Keratinocyte (primary cell): ENCODE results near the gene LRBA. TPM values are rescaled to one million over a fixed set of nuclear protein-coding genes. Genes with fewer than 3 reads are reported as not detected.
"Not testable (repeated sequence)": the region's sequence is repeated elsewhere in the genome, so short reads cannot be mapped to it uniquely, and the experiment has no call there.

Source experiments
- DNase-seq: peaks from one replicate; pipeline ENCODE4 v3.0.0-alpha.2; 2011; ENCODE audit warnings: low read depth, missing footprints, low spot score
- FAIRE-seq: peaks from 2 replicates; lab custom pipeline; 2011; peaks lifted over from hg19 to GRCh38; lab: Jason Lieb, UNC
- H2AFZ ChIP-seq: 2 replicates; pipeline ENCODE4 v1.6.0; 2012; ENCODE audit warnings: low read length, control low read depth, inconsistent platforms; ENCODE audit not compliant: control insufficient read depth
- H3K27ac ChIP-seq: 2 replicates; pipeline ENCODE4 v1.5.1; 2011; ENCODE audit warnings: low read length; ENCODE audit not compliant: control insufficient read depth, insufficient read depth
- H3K27me3 ChIP-seq: 3 replicates; pipeline ENCODE4 v1.6.0; 2011; ENCODE audit warnings: low read length; ENCODE audit not compliant: control insufficient read depth, insufficient read depth; ENCODE audit errors: extremely low read depth
- H3K36me3 ChIP-seq, 2 experiments: 2 replicates in 1 of 2; 3 replicates in 1 of 2; pipeline ENCODE4 v1.5.1; 2011; ENCODE audit warnings: low read length in 2 of 2, mild to moderate bottlenecking in 1 of 2; ENCODE audit not compliant: control insufficient read depth in 2 of 2, insufficient read depth in 2 of 2; ENCODE audit errors: extremely low read depth in 1 of 2
- H3K4me1 ChIP-seq: 3 replicates; pipeline ENCODE4 v1.5.1; 2011; ENCODE audit warnings: low read length; ENCODE audit not compliant: control insufficient read depth, insufficient read depth; ENCODE audit errors: extremely low read depth
- H3K4me2 ChIP-seq: 3 replicates; pipeline ENCODE4 v1.6.0; 2011; ENCODE audit warnings: low read depth, low read length; ENCODE audit not compliant: control insufficient read depth, insufficient read depth; ENCODE audit errors: extremely low read depth
- H3K4me3 ChIP-seq, 3 experiments: fragments of 200-600 bp in 1 of 3; sonication (generic) in 1 of 3; 2 replicates in 2 of 3; 3 replicates in 1 of 3; pipeline ENCODE4 v1.5.1; 2011 to 2016; ENCODE audit warnings: low read length in 3 of 3, mild to moderate bottlenecking in 3 of 3, control low read depth in 2 of 3, inconsistent platforms in 1 of 3, low read depth in 1 of 3, mixed read lengths in 1 of 3, mixed run types in 1 of 3, moderate library complexity in 1 of 3; ENCODE audit not compliant: control insufficient read depth in 2 of 3, insufficient read depth in 2 of 3; ENCODE audit errors: extremely low read depth in 1 of 3
- H3K79me2 ChIP-seq: 2 replicates; pipeline ENCODE4 v1.6.0; 2012; ENCODE audit warnings: low read length; ENCODE audit not compliant: control insufficient read depth, insufficient read depth
- H3K9ac ChIP-seq: 3 replicates; pipeline ENCODE4 v1.6.0; 2011; ENCODE audit warnings: low read length; ENCODE audit not compliant: control insufficient read depth, insufficient read depth; ENCODE audit errors: extremely low read depth
- H3K9me1 ChIP-seq: 3 replicates; pipeline ENCODE4 v1.6.0; 2011; ENCODE audit warnings: low read length; ENCODE audit not compliant: control insufficient read depth, insufficient read depth; ENCODE audit errors: extremely low read depth
- H3K9me3 ChIP-seq: 2 replicates; pipeline ENCODE4 v1.5.1; 2012; ENCODE audit warnings: low read depth, low read length; ENCODE audit not compliant: control insufficient read depth
- H4K20me1 ChIP-seq: 3 replicates; pipeline ENCODE4 v1.6.0; 2011; ENCODE audit warnings: low read length; ENCODE audit not compliant: control insufficient read depth, insufficient read depth; ENCODE audit errors: extremely low read depth
- EZH2 ChIP-seq: IDR thresholded peaks from one replicate; pipeline ENCODE4 v1.6.1; 2012; ENCODE audit warnings: inconsistent platforms, mild to moderate bottlenecking, low read length, moderate library complexity
- dilution Hi-C: fragments of 300-500 bp; cut with MboI; formaldehyde crosslinking; loops from one replicate; pipeline ENCODE4 v1.7.0; 2020; ENCODE audit warnings: low sequenced_read_pairs; ENCODE audit not compliant: extremely low pct_ligation_motif_present
- polyA plus RNA-seq, 5 experiments: library from polyadenylated mRNA; depleted of rRNA in 3 of 5; stranded (reverse) in 3 of 5; stranded (forward) in 1 of 5; unstranded in 1 of 5; fragments of >200 nt; gene quantifications; 1 replicate in 1 of 5; 2 replicates in 3 of 5; 3 replicates in 1 of 5; pipeline versions ENCODE4 v1.2.1 to v1.2.3, GENCODE V29; 2011 to 2012; ENCODE audit warnings: missing spikeins in 2 of 5, low read depth in 1 of 5, low replicate concordance in 1 of 5
- TF ChIP-seq, protein P1 (sequence below), 3 experiments: IDR thresholded peaks in 1 of 3; conservative IDR thresholded peaks in 1 of 3; optimal IDR thresholded peaks in 1 of 3; 2 replicates in 2 of 3; 3 replicates in 1 of 3; pipeline versions ENCODE3 to v1.5.1; 2011; ENCODE audit warnings: low read length in 3 of 3, mild to moderate bottlenecking in 3 of 3, moderate library complexity in 2 of 3, control low read depth in 1 of 3, inconsistent platforms in 1 of 3; ENCODE audit not compliant: insufficient read depth in 2 of 3; ENCODE audit errors: extremely low read depth in 1 of 3

The LRBA gene
- polyA plus RNA-seq, 1 donor (not counting 4 experiments of a cell fraction or from before 2014, with no cell fraction given) = 35.6 TPM

GRCh38 chr4:150561143-150561737, 453.8 kb downstream of the LRBA start:
- no peak overlapping the region for H2AFZ ChIP-seq
- no peaks in the 10 kb centered on the region for H3K27me3 ChIP-seq
- H3K27ac ChIP-seq = no peak overlapping the region
- no peak for FAIRE-seq
- H3K4me1 ChIP-seq = no peaks in the 10 kb centered on the region
- H3K79me2 ChIP-seq = no peaks in the 10 kb centered on the region
- no peaks in the 10 kb centered on the region for H3K9me1 ChIP-seq
- no peaks in the 10 kb centered on the region for H3K36me3 ChIP-seq
- no peak for DNase-seq
- H3K9ac ChIP-seq = no peak overlapping the region
- no peak for TF ChIP-seq EZH2
- TF ChIP-seq, protein P1, sequence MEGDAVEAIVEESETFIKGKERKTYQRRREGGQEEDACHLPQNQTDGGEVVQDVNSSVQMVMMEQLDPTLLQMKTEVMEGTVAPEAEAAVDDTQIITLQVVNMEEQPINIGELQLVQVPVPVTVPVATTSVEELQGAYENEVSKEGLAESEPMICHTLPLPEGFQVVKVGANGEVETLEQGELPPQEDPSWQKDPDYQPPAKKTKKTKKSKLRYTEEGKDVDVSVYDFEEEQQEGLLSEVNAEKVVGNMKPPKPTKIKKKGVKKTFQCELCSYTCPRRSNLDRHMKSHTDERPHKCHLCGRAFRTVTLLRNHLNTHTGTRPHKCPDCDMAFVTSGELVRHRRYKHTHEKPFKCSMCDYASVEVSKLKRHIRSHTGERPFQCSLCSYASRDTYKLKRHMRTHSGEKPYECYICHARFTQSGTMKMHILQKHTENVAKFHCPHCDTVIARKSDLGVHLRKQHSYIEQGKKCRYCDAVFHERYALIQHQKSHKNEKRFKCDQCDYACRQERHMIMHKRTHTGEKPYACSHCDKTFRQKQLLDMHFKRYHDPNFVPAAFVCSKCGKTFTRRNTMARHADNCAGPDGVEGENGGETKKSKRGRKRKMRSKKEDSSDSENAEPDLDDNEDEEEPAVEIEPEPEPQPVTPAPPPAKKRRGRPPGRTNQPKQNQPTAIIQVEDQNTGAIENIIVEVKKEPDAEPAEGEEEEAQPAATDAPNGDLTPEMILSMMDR (optimal IDR thresholded peaks at IDR 0.05 in 1 of 3, IDR thresholded peaks at IDR 0.05 in 1 of 3, conservative IDR thresholded peaks at IDR 0.05 in 1 of 3; ENCODE audit: extremely low read depth in 1 of 3, insufficient read depth in 2 of 3, low read length in 3 of 3) = no peak
- peaks cover 3% of the 10 kb centered on the region for H3K9me3 ChIP-seq
- dilution Hi-C loops = no loop called here
- H4K20me1 ChIP-seq = no peaks in the 10 kb centered on the region
- no peak overlapping the region for H3K4me2 ChIP-seq
- H3K4me3 ChIP-seq = no peak overlapping the region

DNA sequence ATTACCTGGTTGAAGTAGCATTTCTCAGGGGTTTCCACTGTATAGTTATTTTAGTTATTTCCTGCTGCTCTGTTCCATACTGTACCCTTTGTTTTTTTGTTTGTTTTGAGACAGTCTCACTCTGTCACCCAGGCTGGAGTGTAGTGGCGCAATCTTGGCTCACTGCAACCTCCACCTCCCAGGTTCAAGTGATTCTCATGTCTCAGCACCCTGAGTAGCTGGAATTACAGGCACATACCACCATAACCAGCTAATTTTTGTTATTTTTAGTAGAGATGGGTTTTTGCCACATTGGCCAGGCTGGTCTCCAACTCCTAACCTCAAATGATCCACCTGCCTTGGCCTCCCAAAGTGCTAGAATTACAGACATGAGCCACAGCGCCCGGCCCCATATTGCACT, 457.3 kb downstream of the LRBA start:
- FAIRE-seq, H3K36me3 ChIP-seq, H4K20me1 ChIP-seq, DNase-seq, H3K9me3 ChIP-seq, H3K4me3 ChIP-seq, H3K79me2 ChIP-seq, H3K9ac ChIP-seq, H3K27ac ChIP-seq, H2AFZ ChIP-seq, H3K9me1 ChIP-seq, H3K4me1 ChIP-seq, H3K4me2 ChIP-seq, dilution Hi-C loops, H3K27me3 ChIP-seq: not testable (repeated sequence)
